NCI-H526 treated with DMSO at 0.1 percent for 48 hours (cell line): Measurements from ENCODE around the gene PLAC9.
"Not testable (repeated sequence)": the region's sequence is repeated elsewhere in the genome, so short reads cannot be mapped to it uniquely, and the experiment has no call there.

Experiments used
- DNase-seq: peaks from one replicate; lab custom pipeline; 2025; lab: John Stamatoyannopoulos, UW

PLAC9 gene, protein sequence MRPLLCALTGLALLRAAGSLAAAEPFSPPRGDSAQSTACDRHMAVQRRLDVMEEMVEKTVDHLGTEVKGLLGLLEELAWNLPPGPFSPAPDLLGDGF

DNA sequence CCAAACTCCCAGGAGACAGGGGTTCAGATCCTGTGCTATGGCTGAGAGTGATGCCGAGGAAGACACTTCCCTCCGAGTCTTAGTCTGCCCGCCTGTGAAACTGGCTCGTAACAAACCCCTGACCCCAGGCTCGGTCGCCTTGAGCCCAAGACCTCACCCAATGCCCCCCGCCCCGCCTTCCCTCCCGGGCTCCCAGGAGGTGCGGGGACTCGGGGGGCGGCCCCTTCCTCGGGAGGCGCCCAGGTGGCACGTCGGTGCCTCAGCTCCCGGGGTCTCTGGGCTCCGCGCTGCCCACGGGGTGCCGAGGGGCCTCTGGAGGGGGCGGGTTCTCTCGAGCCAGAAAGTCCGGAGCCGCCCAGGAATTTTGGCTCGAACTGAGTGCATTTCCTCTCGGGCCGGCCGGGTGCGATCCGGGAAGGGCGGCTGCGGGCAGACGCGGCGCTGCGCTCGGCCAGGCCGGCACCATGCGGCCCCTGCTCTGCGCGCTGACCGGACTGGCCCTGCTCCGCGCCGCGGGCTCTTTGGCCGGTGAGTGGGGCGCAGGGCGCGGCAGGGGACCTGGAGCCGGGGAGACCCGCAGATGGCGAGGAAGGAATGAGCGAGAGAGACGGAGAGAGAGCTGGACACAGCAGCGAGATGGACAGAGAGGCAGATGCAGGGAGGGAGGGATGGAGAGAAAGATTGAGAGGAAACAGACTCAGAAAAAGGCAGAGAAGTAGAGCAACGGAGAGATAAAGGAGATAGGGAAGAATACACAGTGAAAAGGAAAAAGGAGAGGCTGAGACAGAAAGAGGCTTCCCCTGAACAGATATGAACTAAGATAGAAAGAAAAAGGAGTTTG, at the start of gene PLAC9:
TSS of gene PLAC9 (plus strand) at position 432 of the 841 bp plus-strand sequence. CDS start at position 465, 33 bp downstream.
- no peak for DNase-seq

DNA sequence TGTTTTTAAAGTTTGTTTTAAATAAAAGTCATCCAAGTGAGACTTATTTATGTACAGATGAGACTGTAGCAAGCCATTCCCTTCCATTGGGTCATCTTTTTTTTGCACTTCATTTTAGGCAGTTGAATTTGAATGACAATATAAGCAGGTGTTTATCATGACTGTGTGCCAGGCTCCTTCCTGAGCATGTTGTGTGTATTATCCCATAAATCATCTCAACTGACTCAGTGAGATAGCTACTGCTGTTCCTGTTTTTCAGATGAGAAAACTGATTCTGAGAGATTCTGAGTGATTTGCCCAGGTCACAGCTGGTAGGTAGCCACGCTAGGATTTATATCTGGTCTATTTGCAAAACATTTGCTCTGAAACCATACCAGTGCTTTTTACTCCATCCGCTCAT, 42.4 kb upstream of the PLAC9 start:
- peak; percentile 51 for DNase-seq

DNA sequence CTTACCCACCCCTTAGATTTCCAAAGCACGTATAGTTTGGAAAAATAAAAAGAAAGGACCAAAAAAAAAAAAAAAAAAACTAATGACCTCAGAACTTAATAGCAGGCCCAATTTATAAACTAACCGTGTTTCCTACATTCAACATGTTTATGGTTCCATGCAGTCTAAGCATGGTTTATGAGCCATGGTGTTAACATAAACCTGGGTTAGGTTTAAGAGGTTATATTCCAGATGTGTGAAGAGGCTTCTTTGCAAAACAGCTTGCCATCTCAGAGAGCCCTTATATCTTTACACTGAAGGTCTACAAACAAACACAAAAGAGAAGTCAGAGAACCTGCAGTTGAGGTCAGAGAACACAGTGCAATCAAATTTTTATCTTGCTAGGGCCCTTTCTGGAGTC, 38.3 kb upstream of the PLAC9 start:
- no peak for DNase-seq

DNA sequence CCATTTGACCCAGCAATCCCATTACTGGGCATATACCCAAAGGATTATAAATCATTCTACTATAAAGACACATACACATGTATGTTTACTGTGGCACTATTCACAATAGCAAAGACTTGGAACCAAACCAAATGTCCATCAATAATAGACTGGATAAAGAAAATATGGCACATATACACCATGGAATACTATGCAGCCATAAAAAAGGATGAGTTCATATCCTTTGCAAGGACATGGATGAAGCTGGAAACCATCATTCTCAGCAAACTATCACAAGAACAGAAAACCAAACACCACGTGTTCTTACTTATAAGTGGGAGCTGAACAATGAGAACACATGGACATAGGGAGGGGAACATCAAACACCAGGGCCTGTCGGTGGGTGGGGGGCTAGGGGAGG, 34.3 kb upstream of the PLAC9 start:
- DNase-seq = not testable (repeated sequence)

DNA sequence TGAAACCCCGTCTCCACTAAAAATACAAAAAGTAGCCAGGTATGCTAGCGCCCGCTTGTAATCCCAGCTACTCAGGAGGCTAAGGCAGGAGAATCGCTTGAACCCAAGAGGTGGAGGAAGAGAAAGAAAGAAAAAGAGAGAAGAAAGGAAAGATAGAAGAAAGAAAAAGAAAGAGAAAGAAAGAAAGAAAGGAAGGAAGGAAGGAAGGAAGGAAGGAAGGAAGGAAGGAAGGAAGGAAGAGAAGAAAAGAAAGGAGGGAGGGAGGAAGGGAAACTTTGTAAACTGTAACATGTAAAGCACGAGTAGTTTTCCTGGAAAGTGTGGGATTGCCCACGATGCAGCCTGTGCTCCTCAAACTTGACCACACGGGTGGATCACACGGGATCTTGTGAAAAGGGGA, 33.2 kb upstream of the PLAC9 start:
- not testable (repeated sequence) for DNase-seq

DNA sequence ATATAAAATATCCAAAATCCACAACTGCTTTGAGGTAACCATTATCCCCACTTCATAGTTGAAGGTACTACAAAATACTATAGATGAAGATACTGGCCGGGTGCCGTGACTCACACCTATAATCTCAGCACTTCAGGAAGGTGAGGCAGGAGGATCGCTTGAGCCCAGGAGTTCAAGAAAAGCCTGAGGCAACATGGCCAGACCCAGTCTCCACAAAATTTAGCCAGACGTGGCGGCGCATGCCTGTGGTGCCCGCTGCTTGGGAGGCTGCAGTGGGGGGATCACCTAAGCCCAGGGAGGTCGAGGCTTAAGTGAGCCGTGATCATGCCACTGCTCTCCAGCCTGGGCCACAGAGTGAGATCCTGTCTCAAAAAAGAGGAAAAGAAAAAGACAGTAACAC, 32.4 kb upstream of the PLAC9 start:
- no peak for DNase-seq

DNA sequence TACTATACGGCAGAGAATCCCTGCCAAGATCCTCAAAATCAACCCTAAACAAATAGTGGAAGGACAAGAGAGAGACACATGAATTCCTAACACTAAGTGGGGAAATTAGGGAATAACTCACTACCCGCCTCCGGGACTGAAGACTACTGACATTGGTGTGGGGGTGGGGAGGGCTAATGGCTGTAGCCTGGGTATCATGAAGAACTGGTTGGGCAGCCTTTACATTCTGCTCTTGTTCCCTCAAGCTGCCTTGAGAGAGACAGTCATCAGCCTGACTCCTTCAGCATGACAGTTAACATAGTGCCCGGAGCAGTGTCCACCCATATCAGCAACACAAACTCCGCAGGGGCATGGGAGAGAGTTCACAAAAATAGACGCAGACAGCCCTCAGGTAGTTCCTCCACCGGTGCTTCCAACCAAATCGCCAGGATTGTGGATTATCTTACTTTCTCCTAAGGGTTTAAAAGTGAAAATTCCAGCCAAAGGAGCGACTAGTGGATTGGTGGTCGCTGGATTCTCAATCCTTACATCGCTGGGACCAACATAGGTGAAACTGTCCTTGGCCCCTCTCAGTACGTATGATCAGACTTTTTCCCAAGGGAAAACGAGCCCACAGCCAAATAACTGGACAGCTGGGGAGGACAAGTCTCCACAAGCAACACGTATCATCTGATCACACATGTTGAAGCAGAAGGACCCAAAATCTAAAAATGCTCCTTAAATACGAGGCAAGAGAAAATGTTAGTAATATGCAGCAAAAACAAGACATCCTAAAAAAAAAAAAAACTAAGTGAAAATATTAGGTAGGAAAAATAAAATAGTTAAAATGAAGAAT, 31.5 kb upstream of the PLAC9 start:
- DNase-seq = no peak

DNA sequence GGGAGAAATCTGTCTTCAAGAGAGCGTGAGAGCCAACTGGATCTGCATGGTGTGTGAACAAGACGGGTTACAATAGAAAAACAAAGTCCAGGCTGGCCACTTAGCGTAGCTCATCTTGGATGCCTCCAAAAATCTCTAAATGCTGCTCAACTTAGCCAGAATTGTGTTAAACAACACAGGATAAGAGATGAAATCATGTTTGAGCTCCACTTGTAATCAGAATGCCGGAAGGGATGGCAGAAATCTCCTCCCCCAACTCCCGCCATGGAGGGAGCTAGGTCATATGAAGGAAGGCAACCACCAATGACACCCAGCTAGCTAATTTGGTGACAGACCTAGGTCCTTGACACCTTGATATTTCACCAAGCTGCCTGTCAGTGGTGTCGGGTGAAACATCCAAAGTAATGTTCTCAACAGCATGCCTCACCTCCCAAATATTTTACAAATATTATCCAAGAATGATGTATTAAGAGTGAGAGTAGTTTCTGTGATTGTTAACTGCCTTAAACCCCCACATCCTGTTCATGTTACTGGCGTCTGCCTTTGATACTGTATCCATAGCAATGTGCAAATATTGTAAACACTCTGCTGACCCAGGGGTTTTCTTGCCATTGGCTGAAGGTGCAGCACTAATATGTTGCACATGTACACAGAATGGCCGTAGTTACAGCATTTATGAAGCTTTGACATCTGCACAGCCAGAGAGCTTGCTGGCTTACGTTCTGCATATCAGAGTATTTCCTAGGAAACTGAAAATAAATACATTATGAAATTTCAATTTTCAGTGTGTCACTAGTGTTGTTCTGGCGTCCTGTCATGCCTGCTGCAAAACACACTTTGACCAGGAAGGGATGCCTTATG, 28.2 kb upstream of the PLAC9 start:
- peak; percentile 26 for DNase-seq

DNA sequence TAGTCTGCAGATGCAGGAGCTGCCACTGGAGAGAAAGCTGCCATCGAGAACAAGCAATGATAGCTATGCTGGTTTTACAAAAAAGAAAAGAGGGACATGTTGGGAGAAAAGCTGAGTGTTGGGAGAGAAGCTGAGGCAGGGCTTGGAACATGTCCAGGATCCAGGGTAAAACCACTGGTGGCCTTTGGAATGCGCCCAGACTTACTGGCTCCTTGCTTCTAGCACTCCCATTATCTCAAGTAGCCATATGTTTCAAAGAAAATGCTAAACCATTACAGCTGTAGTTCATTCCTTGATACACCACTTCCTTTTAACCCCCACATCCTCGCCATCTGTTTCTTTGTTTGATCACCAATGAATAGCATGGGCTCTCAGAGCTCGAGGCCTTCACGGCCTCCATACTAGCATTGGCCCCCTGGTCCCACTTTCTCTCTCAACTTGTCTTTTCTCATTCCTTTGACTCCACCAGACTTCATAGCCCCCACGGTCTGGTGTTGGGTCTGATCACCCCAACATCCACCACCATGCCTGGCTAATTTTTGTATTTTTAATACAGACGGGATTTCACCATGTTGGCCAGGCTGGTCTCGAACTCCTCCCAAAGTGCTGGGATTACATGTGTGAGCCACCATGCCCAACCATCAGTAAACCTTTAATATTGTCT, 23.8 kb upstream of the PLAC9 start:
- no peak for DNase-seq

DNA sequence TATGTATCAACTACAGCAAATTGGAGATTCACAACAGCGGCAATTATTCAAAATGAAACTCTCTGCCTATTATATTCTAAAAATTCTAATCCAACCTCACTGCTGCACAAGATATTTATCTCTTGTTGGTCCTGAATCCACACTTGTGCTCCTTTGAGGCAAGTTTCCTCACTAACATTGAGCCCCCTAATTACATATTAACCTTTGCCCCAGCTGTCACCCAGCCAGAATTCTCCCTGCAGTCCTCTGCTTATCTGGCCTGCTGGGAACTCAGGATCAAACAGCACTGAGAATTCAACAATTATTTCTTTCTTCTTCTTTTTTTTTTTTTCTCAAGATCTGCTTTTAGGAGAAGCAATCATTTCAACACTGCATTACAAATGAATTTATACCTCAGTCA, 21.5 kb upstream of the PLAC9 start:
- DNase-seq = no peak

DNA sequence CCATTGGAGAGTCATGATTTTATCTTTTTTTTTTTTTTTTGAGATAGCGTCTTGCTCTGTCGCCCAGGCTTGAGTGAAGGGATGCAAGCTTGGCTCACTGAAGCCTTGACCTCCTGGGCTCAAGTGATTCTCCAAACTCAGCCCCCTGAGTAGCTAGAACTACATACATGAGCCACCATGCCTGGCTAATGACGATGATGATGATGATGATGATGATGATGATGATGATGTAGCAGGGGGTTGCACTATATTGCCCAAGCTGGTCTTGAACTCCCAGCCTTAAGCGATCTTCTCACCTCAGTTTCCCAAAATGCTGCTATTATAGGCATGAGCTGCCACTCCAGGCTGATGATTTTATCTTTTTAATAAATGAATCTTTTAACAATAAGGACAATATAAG, 13.9 kb upstream of the PLAC9 start:
- DNase-seq = no peak

DNA sequence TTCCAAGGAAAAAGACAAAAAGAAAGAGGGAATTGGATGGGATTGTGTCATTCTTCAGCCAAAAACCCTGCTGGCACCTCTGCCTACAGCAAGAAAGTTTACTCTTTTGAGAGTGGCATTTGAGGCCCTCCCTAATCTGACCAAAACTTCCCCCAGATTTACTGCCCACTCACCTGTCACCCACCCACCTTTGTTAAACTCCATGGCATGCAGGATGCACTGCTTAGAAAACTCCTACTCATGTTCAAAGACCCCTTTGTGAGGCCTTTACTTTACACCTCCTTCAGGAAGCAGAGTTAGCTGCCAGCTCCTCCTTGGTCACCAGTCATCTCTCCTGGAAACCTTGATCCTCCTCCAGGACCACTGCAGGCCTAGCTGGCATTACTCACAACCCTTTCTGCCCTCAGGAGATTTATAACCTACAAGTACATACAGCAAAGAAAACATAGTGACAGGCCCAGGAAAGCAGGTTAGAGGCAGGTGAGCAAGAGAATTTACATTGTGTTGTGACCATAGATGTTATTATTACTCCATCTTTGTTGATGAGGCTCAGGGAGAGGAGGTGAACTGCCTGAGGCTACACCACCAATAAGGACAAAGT, 10.3 kb upstream of the PLAC9 start:
- DNase-seq = no peak

DNA sequence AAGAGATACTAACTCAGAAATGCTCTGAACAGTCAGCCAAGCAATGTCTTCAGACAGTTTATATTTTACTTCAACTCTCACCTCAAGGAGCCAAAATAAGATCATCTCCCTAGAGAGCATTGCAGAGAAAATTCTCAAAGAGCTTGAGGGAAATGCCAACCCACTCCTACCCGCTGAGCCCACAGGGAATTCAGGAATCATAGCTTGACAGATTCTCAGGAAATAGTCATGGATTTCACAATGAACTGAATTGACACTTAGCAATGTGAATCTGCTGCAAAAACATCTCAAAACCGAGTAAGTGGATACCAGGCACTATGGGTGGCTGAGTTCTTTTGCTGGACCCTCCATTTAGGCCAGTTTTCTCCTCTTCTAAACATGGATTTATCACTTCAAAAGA, 9.8 kb upstream of the PLAC9 start:
- DNase-seq = no peak

DNA sequence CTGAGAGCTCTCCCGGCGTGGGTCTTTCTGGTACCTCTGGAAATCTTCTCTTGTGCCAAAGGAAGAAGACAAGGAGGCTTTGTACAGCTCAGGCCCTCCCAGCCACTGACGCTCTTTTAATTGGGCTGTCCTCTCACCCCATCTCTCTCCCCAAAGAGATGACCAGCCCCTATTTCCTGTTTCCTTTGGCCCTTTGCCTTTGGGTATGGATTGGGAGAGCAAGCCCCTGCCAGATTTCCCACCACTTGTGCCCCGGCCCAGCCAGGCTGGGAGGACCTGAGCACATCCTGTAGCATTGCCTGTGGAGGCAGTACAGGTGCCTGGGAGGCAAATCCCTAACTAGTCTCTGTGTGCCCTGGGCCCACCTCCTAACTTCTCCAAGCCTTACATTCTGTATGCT, 5.7 kb upstream of the PLAC9 start:
- DNase-seq = no peak

DNA sequence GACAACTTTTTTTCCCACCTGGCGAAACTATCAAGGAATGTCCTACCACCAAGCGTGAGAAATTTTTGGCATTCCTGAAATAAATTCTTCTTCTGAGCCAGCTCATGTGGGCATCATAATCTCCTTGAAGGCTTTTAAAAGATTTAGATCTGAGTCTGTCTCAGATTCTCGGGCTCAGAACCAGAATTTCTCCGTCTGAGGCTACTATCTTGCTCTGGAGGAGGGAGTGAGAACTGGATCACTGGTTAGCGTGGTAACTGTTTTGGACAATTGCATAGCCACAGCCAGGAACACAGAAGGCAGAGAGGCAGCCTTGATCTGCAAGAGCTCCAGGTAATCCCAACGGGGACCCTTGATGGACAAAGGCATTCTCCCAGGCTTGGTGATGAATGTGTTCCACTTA, 1.0 kb upstream of the PLAC9 start:
- DNase-seq = no peak

DNA sequence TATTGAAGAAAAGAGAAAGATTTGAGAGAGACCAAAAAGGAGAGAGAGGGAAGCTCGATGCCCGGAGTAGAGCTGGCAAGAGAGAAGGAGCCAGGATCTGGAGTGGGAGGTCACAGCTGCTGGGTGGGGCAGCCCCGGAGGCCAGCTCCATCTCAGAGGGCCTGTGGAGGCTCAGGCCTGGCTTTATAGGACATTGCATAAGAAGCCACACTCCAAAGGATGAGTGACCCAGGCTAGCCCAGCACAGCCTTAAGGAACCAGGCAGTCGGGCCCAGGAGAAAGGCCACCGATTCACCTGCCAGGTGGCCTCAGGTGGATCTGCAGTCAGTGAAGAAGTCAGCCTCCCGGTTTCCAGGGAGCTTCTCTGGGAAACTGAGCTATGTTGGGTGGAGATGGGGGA, 676 bp downstream of the PLAC9 start:
- no peak for DNase-seq

DNA sequence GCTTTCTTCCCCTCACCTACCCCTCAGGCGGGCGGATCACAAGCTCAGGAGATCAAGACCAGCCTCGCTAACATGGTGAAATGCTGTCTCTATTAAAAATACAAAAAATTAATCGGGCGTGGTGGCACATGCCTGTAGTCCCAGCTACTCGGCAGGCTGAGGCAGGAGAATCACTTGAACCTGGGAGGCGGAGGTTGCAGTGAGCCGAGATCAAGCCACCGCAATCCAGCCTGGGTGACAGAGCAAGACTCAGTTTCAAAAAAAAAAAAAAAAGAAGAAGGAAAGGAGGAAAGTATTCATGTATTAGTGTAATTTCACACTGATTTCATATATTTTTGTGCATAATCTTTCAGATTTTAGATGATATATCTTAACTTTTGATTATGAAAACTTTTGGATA, 1.2 kb downstream of the PLAC9 start:
- DNase-seq = not testable (repeated sequence)

DNA sequence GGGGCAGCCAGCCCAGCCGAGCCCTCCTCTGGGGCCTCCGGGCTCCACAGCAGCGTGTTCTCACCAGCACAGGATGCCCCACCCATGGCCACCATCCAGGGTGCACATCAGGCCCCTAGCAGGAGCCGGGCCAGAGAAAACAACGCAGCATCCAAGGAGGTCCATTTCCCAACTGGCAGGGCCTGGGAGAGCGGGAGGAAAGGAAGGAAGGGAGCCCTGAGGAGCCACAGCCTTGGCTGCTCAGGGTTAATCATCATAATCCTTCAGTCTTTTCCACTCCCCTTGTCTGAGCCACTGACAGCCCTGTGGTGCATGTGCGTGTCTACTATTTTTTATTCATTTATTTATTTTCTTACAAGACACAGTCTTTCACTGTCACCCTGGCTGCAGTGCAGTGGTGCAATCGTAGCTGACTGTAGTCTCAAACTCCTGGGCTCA, 3.6 kb downstream of the PLAC9 start:
- no peak for DNase-seq

DNA sequence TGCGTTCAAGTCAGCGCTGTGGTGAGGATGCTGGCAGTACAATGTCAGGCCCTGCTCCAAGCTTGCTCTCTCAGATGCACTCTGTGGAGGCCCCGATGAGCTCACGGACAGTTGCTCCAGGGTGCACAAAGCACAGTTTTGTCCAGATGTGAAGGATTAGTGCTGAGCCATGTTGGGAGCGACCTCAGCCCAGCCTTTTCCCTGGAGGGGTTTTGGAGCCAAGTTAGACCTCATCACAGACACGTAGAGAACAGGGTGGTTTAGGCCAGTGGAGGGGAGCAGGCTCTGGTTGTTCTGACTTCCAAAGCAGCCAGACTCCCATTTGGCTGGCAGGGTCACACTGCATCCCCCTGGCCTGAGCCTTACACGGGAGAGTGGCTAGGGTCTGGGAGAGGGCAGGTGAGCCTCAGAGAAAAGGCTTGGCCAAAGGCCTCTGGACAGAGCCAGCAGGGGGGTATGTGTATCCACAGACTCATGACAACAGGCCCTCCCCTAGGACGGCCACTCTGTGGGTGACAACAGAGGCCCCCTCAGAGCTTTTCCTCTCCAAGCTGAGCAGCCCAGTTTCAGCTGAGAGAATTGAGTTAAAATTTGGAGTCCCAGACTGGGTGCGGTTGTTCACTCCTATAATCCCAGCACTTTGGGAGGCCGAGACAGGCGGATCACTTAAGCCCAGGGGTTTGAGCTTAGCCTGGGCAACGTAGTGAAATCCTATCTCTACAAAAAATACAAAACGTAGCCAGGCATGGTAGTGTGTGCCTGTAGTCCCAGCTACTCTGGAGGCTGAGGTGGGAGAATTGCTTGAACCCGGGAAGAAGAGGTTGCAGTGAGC, 4.7 kb downstream of the PLAC9 start:
- no peak for DNase-seq

DNA sequence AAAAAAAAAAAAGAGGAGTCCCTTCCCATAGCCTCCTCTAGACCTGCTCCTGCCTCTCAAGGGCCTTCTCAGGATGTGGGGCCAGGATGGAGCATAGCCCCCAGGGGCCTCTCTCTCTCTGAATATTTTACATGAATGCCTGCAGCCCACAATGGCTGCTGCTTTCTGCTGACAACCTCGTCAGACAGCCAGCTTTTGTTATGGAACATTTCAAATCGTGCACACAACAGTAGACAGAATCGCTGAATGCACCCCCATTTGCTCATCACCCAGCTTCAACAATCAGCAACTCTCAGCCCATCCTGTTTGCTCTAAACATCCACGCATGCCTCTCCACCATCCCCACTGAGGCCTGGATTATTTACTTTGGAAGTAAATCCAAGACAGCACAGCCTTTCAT, 5.4 kb downstream of the PLAC9 start:
- DNase-seq = no peak
